ENCODE results near the gene INAFM2. TPM values are rescaled to one million over a fixed set of nuclear protein-coding genes. Genes with fewer than 3 reads are reported as not detected.
A peak's percentile ranks its signal among the peaks of the same experiment; 100 is the strongest.

INAFM2 gene
- total and polyA plus RNA-seq, 9 of the 15 experiments (the other 6 are each of a cell fraction or from before 2014, with no cell fraction given) = 11.8 to 43.1 (median 27.2) TPM

DNA sequence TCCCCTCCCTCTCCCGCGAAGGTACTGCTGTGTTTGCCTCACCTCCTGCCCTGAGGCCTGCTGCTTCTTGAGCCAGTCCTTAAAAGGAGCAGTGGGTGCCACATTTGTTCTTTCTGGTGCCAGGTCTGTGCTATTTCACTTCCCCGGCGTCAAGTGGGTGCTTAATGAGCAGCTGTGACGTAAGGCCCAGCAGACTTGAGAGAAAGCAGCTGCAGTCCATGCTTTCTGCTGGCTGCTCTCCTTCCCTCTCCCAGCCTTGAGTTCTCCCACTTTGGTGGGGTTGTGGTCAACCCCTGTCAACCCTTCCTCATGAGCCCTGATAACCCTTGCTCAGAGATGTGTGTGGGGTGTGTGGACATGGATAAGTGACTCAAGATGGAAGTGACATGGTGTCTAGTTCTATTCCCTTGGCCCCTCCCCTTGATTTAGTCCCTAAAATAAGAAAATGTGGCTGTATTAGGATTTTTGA, 6.9 kb downstream of the INAFM2 start (continued):
- no peak for TF ChIP-seq CREBBP (IDR thresholded peaks at IDR 0.05; ENCODE audit: low read depth, low read length)
- no peak for TF ChIP-seq KLF6 (CRISPR knock-in tag; IDR thresholded peaks at IDR 0.05; ENCODE audit: borderline replicate concordance)
- no peak for TF ChIP-seq TAF1 (IDR thresholded peaks at IDR 0.05; ENCODE audit: control insufficient read depth, extremely low read depth, insufficient read depth, low read length, severe bottlenecking)
- no peak for TF ChIP-seq HNRNPL (IDR thresholded peaks at IDR 0.05; ENCODE audit: low read depth, low read length)
- TF ChIP-seq LEF1 (IDR thresholded peaks at IDR 0.05) = 0 out of 2 replicates have a peak, but pooled peaks have one; percentile 45
- no peak for TF ChIP-seq ELF1 (tag; IDR thresholded peaks at IDR 0.05)
- TF ChIP-seq POLR2A (conservative IDR thresholded peaks at IDR 0.05) = no peak
- no peak for TF ChIP-seq TAF7 (tag; IDR thresholded peaks at IDR 0.05)
- TF ChIP-seq, protein P1, sequence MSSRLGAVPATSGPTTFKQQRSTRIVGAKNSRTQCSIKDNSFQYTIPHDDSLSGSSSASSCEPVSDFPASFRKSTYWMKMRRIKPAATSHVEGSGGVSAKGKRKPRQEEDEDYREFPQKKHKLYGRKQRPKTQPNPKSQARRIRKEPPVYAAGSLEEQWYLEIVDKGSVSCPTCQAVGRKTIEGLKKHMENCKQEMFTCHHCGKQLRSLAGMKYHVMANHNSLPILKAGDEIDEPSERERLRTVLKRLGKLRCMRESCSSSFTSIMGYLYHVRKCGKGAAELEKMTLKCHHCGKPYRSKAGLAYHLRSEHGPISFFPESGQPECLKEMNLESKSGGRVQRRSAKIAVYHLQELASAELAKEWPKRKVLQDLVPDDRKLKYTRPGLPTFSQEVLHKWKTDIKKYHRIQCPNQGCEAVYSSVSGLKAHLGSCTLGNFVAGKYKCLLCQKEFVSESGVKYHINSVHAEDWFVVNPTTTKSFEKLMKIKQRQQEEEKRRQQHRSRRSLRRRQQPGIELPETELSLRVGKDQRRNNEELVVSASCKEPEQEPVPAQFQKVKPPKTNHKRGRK (tag; IDR thresholded peaks at IDR 0.05) = no peak
- TF ChIP-seq ZNF282 (CRISPR knock-in tag; IDR thresholded peaks at IDR 0.05) = no peak
- TF ChIP-seq, protein P2, sequence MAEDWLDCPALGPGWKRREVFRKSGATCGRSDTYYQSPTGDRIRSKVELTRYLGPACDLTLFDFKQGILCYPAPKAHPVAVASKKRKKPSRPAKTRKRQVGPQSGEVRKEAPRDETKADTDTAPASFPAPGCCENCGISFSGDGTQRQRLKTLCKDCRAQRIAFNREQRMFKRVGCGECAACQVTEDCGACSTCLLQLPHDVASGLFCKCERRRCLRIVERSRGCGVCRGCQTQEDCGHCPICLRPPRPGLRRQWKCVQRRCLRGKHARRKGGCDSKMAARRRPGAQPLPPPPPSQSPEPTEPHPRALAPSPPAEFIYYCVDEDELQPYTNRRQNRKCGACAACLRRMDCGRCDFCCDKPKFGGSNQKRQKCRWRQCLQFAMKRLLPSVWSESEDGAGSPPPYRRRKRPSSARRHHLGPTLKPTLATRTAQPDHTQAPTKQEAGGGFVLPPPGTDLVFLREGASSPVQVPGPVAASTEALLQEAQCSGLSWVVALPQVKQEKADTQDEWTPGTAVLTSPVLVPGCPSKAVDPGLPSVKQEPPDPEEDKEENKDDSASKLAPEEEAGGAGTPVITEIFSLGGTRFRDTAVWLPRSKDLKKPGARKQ (CRISPR knock-in tag; IDR thresholded peaks at IDR 0.05) = no peak
- TF ChIP-seq PHF8 (IDR thresholded peaks at IDR 0.05; ENCODE audit: borderline replicate concordance, low read length) = no peak
- no peak for TF ChIP-seq HOXB6 (CRISPR knock-in tag; IDR thresholded peaks at IDR 0.05; ENCODE audit: borderline replicate concordance)
- peak; percentile 47; the same call in 1 of the 2 replicates for TF ChIP-seq ATF7 (IDR thresholded peaks at IDR 0.05)
- no peak for TF ChIP-seq ZNF174 (CRISPR knock-in tag; IDR thresholded peaks at IDR 0.05)
- TF ChIP-seq, protein P3, sequence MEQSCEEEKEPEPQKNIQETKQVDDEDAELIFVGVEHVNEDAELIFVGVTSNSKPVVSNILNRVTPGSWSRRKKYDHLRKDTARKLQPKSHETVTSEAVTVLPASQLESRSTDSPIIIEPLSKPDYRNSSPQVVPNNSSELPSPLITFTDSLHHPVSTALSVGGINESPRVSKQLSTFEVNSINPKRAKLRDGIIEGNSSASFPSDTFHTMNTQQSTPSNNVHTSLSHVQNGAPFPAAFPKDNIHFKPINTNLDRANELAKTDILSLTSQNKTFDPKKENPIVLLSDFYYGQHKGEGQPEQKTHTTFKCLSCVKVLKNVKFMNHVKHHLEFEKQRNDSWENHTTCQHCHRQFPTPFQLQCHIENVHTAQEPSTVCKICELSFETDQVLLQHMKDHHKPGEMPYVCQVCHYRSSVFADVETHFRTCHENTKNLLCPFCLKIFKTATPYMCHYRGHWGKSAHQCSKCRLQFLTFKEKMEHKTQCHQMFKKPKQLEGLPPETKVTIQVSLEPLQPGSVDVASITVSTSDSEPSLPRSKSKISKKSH (CRISPR knock-in tag; IDR thresholded peaks at IDR 0.05) = no peak
- no peak for TF ChIP-seq ZNF121 (CRISPR knock-in tag; conservative IDR thresholded peaks at IDR 0.05)
- no peak for TF ChIP-seq KLF1 (tag; IDR thresholded peaks at IDR 0.05)
- no peak for TF ChIP-seq ZFP36 (IDR thresholded peaks at IDR 0.05; ENCODE audit: low read depth, low read length, partially characterized antibody)
- TF ChIP-seq, protein P4, sequence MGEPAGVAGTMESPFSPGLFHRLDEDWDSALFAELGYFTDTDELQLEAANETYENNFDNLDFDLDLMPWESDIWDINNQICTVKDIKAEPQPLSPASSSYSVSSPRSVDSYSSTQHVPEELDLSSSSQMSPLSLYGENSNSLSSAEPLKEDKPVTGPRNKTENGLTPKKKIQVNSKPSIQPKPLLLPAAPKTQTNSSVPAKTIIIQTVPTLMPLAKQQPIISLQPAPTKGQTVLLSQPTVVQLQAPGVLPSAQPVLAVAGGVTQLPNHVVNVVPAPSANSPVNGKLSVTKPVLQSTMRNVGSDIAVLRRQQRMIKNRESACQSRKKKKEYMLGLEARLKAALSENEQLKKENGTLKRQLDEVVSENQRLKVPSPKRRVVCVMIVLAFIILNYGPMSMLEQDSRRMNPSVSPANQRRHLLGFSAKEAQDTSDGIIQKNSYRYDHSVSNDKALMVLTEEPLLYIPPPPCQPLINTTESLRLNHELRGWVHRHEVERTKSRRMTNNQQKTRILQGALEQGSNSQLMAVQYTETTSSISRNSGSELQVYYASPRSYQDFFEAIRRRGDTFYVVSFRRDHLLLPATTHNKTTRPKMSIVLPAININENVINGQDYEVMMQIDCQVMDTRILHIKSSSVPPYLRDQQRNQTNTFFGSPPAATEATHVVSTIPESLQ (CRISPR knock-in tag; IDR thresholded peaks at IDR 0.05) = peak; percentile 74; the same call in 1 of the 2 replicates
- peak; percentile 52; the same call in 1 of the 2 replicates for TF ChIP-seq ESRRA (IDR thresholded peaks at IDR 0.05; ENCODE audit: borderline replicate concordance, low read depth)
- TF ChIP-seq MXI1 (IDR thresholded peaks at IDR 0.05; ENCODE audit: low read depth, low read length) = 0 out of 2 replicates have a peak, but pooled peaks have one; percentile 43
- TF ChIP-seq NR3C1 (CRISPR knock-in tag; IDR thresholded peaks at IDR 0.05) = no peak

Measured in K562 (cell line).